ENCODE measurements around the gene SERPING1.

DNA sequence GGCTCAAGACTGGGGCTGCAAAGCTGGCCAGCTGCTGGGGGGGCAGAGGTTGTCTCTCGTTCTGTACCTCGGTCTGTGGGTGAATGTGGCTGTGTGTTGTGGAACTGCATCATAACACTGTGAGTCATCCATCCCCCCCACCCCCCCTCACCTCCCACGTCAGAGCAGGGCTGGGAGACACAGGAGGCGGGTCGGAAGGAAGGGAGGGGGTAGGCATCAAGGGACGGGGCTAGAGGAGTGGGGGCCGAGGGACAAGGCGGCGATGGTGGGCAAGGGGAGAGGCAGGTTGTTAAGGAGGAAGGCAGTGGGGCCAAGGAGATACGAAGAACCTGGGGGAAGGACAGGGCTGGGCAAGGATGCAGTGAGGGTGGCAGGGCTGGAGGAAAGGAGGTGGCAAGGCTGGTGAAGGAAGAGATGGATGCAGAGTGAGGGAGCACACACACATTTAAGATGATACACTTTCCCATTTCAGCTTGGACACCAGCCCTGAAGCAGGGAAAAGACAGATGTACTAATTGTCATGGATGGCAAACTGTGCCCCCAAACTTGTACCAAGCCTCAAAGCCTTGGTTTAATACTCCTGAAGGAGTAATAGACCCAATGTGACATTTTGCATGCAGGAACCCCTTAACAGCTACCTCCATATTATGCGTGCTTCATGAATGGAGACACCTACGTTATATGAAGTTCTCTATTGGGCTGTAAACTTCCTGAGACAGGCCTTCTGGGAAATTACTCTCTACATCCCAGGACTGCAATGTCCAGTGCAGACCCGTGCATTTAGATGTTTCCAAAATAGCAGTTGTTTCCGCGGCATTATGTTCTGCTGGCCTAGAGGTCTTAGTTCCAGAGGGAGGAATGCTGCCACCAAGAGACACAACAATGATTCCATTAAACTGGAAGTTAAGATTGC lies 52.6 kb downstream of the SERPING1 start, which contains the start of gene YPEL4:
- TF ChIP-seq, protein P1, sequence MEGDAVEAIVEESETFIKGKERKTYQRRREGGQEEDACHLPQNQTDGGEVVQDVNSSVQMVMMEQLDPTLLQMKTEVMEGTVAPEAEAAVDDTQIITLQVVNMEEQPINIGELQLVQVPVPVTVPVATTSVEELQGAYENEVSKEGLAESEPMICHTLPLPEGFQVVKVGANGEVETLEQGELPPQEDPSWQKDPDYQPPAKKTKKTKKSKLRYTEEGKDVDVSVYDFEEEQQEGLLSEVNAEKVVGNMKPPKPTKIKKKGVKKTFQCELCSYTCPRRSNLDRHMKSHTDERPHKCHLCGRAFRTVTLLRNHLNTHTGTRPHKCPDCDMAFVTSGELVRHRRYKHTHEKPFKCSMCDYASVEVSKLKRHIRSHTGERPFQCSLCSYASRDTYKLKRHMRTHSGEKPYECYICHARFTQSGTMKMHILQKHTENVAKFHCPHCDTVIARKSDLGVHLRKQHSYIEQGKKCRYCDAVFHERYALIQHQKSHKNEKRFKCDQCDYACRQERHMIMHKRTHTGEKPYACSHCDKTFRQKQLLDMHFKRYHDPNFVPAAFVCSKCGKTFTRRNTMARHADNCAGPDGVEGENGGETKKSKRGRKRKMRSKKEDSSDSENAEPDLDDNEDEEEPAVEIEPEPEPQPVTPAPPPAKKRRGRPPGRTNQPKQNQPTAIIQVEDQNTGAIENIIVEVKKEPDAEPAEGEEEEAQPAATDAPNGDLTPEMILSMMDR (conservative IDR thresholded peaks at IDR 0.05; ENCODE audit: low read depth, low read length): no peak
- no peak for TF ChIP-seq EZH2 (IDR thresholded peaks at IDR 0.05; ENCODE audit: borderline replicate concordance, low read depth, low read length, poor library complexity, severe bottlenecking)

Data from A673 (cell line).